Gastrocnemius medialis (tissue), 4 donors: ENCODE results near the gene TRA2A.

Experiments
- CTCF ChIP-seq, 5 experiments: fragments of 450-650 bp in 3 of 5; fragments of 200-600 bp in 2 of 5; sonication (generic) in 2 of 5; IDR thresholded peaks in 4 of 5; conservative IDR thresholded peaks in 1 of 5; 1 replicate in 4 of 5; 2 replicates in 1 of 5; pipeline ENCODE4 v1.5.1; 2016 to 2019; ENCODE audit warnings: antibody characterized with exemption in 5 of 5, mild to moderate bottlenecking in 3 of 5, moderate library complexity in 3 of 5
- POLR2A ChIP-seq, 2 donors: fragments of 450-650 bp; IDR thresholded peaks; one replicate each; pipeline ENCODE4 v1.6.1; 2017; ENCODE audit warnings: antibody characterized with exemption in 2 of 2, mild to moderate bottlenecking in 2 of 2, moderate library complexity in 2 of 2

DNA sequence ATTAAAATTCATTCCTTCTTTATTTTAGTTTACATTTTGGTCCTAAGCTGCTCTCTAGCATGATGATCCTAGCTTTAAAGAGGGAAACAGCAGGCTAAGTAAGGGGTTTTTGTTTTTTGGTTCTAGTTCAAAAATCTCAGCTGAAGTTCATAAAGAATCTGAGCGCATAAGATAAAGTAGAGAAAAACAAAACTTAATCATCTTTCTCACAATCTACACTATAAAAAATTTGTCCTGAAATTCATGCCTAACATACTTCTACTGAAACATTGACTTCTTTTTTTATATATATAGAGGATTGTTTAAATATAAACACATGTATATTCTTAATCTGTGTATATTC is 54.7 kb downstream of the TRA2A start:
- TF ChIP-seq POLR2A (IDR thresholded peaks at IDR 0.05) (no peak), CTCF (IDR thresholded peaks at IDR 0.05 in 4 of 5, conservative IDR thresholded peaks at IDR 0.05 in 1 of 5) (no peak)
